A549 (cell line): Measurements from ENCODE around the gene ATM.

Experiments used
- CTCF ChIP-seq: fragments of >200 bp; sonication (Bioruptor Twin); formaldehyde crosslinking; IDR thresholded peaks from 3 replicates; pipeline ENCODE4 v1.5.1; 2016
- ELK1 ChIP-seq: fragments of 150-350 bp; IDR thresholded peaks from 2 replicates; pipeline ENCODE4 v1.6.1; 2014; ENCODE audit warnings: low read depth, mild to moderate bottlenecking, low read length
- ESRRA ChIP-seq: fragments of 150-350 bp; IDR thresholded peaks from 2 replicates; pipeline ENCODE4 v1.6.1; 2014; ENCODE audit warnings: mild to moderate bottlenecking, low read length, borderline replicate concordance
- HOXB13 ChIP-seq: fragments of 250-450 bp; sonication (Bioruptor Pico); IDR thresholded peaks from 2 replicates; pipeline ENCODE4 v1.5.0; 2020; ENCODE audit warnings: low read depth, mild to moderate bottlenecking, moderate library complexity
- KDM1A ChIP-seq: fragments of 200-600 bp; sonication (generic); IDR thresholded peaks from 2 replicates; pipeline ENCODE4 v1.6.1; 2016; ENCODE audit warnings: low read depth, mild to moderate bottlenecking
- KDM5A ChIP-seq: fragments of 200-600 bp; sonication (generic); IDR thresholded peaks from 2 replicates; pipeline ENCODE4 v1.6.1; 2016; ENCODE audit warnings: antibody characterized with exemption, mild to moderate bottlenecking
- MAX ChIP-seq: IDR thresholded peaks from 2 replicates; pipeline ENCODE4 v1.6.1; 2012
- POLR2A ChIP-seq: IDR thresholded peaks from 2 replicates; pipeline ENCODE4 v1.6.1; 2012; ENCODE audit warnings: mild to moderate bottlenecking, low read length
- RCOR1 ChIP-seq: fragments of 150-350 bp; IDR thresholded peaks from 2 replicates; pipeline ENCODE4 v1.6.1; 2014; ENCODE audit warnings: antibody characterized with exemption, low read length, low read depth
- SMC3 ChIP-seq: fragments of >200 bp; sonication (Bioruptor Twin); formaldehyde crosslinking; IDR thresholded peaks from 3 replicates; pipeline ENCODE4 v1.6.1; 2018; ENCODE audit warnings: inconsistent platforms

- TF ChIP-seq CTCF (no peak), SMC3 (no peak), MAX (no peak), KDM1A (no peak), ESRRA (no peak), HOXB13 (CRISPR knock-in tag) (no peak), KDM5A (no peak), POLR2A (no peak), RCOR1 (no peak), ELK1 (no peak)
Observed at GRCh38 chr11:108414958-108415357, 192.1 kb downstream of the ATM start.
